SK-N-SH (cell line): Measurements from ENCODE around the gene BAG3.

ENCODE experiments used
- CTCF ChIP-seq: fragments of 200-600 bp; sonication (generic); IDR thresholded peaks from 2 replicates; pipeline ENCODE4 v1.6.1; 2017; ENCODE audit warnings: antibody characterized with exemption, mild to moderate bottlenecking, moderate library complexity
- PBX3 ChIP-seq: IDR thresholded peaks from 2 replicates; pipeline ENCODE4; 2012
- POLR2AphosphoS5 ChIP-seq: IDR thresholded peaks from 2 replicates; pipeline ENCODE4 v1.6.1; 2012; ENCODE audit warnings: low read depth, low read length
- SMC3 ChIP-seq: IDR thresholded peaks from 2 replicates; pipeline ENCODE4 v1.6.1; 2012; ENCODE audit warnings: low read depth, low read length, improper control_type of control experiment
- TAF1 ChIP-seq: IDR thresholded peaks from 2 replicates; pipeline ENCODE4 v1.6.1; 2012; ENCODE audit warnings: low read depth, mild to moderate bottlenecking, low read length, moderate library complexity, borderline replicate concordance
- USF2 ChIP-seq: fragments of 150-350 bp; IDR thresholded peaks from 2 replicates; pipeline ENCODE4 v1.6.1; 2017; ENCODE audit warnings: antibody characterized with exemption, low read length, low read depth, borderline replicate concordance
- YY1 ChIP-seq: IDR thresholded peaks from 2 replicates; pipeline ENCODE4 v1.4.0; 2012; ENCODE audit warnings: low read depth, mild to moderate bottlenecking
- ZBTB33 ChIP-seq: IDR thresholded peaks from 2 replicates; pipeline ENCODE4 v1.4.0; 2012; ENCODE audit warnings: low read depth, borderline replicate concordance

- TF ChIP-seq CTCF, result no peak
- no peak for TF ChIP-seq USF2
- TF ChIP-seq YY1, result no peak
- no peak for TF ChIP-seq POLR2AphosphoS5
- TF ChIP-seq PBX3, result no peak
- no peak for TF ChIP-seq SMC3
- TF ChIP-seq ZBTB33, result no peak
- no peak for TF ChIP-seq TAF1
These were observed 20.9 kb upstream of the BAG3 start for GRCh38 chr10:119630300-119630699.
